Ovary (tissue), 9 donors: Measurements from ENCODE around the gene KRT78. TPM values are rescaled to one million over a fixed set of nuclear protein-coding genes. Genes with fewer than 3 reads are reported as not detected.
"Not testable (repeated sequence)": the region's sequence is repeated elsewhere in the genome, so short reads cannot be mapped to it uniquely, and the experiment has no call there.

Experiments used
- DNase-seq, 5 donors: peaks; one replicate each; pipeline ENCODE4 v3.0.0-alpha.2; 2019 to 2020
- H3K27ac ChIP-seq, 2 donors: fragments of 200-600 bp; one replicate each; pipeline versions ENCODE4 v1.5.1 to v1.8.0; 2019 to 2022
- H3K27me3 ChIP-seq: fragments of 200-600 bp; one replicate; pipeline ENCODE4 v1.8.0; 2022
- H3K36me3 ChIP-seq: fragments of 200-600 bp; sonication (generic); one replicate; pipeline ENCODE4 v1.5.1; 2019
- H3K4me1 ChIP-seq: one replicate; pipeline ENCODE4 v1.8.1; 2013; ENCODE audit warnings: mild to moderate bottlenecking, moderate library complexity; ENCODE audit not compliant: insufficient read depth
- H3K4me3 ChIP-seq: fragments of 200-600 bp; sonication (generic); one replicate; pipeline ENCODE4 v1.5.1; 2017
- H3K9me3 ChIP-seq, 2 donors: fragments of 200-600 bp in 1 of 2; sonication (generic) in 1 of 2; one replicate each; pipeline versions ENCODE4 v1.5.1 to v1.8.1; 2013 to 2019; ENCODE audit warnings: mild to moderate bottlenecking in 1 of 2, moderate library complexity in 1 of 2
- CTCF ChIP-seq, 3 donors: fragments of 450-650 bp in 2 of 3; fragments of 200-600 bp in 1 of 3; IDR thresholded peaks; one replicate each; pipeline versions ENCODE4 v1.5.1 to v1.8.0; 2016 to 2022; ENCODE audit warnings: antibody characterized with exemption in 3 of 3, mild to moderate bottlenecking in 1 of 3
- EP300 ChIP-seq: sonication (generic); formaldehyde crosslinking; IDR thresholded peaks from one replicate; pipeline ENCODE4 v1.6.1; 2017; ENCODE audit warnings: antibody characterized with exemption
- POLR2A ChIP-seq: fragments of 450-650 bp; IDR thresholded peaks from one replicate; pipeline ENCODE4 v1.6.1; 2017; ENCODE audit warnings: antibody characterized with exemption, mild to moderate bottlenecking, moderate library complexity
- WGBS, 3 donors: extraction: QIAGEN DNeasy Blood & Tissue Kit in 1 of 3; methylation state at CpG; one replicate each; pipeline versions ENCODE4 v1.1.5 to v1.1.7; 2013 to 2017; 5-methylcytosine and 5-hydroxymethylcytosine counted together
- intact Hi-C, 4 donors: fragments of 100-400 bp; cut with DNase I; formaldehyde crosslinking; loops; one replicate each; pipeline versions ENCODE4 v1.11.0 to v1.15.1; 2022 to 2023
- polyA plus RNA-seq, 2 donors: library from polyadenylated mRNA; stranded (reverse); fragments of 200-250 nt in 1 of 2; fragments of 350-450 nt in 1 of 2; fragmentation: Illumina TruSeq in 1 of 2; extraction: RNeasy Lipid Tissue Mini Kit (QIAGEN cat#74804) in 1 of 2; gene quantifications; one replicate each; pipeline ENCODE4 v1.2.3, GENCODE V29; 2013 to 2014
- total RNA-seq, 7 donors: library from RNA; depleted of rRNA in 2 of 7; stranded (reverse); fragments of >200 nt in 2 of 7; fragmentation: NEBNext Ultra II Directional in 3 of 7; extraction: Animal tissue kit (Norgen Biotek cat#: 25700) in 3 of 7; gene quantifications; one replicate each; pipeline versions ENCODE4 v1.1.0 to v1.2.4, GENCODE V29; 2016 to 2023
- donor health status: DM: no; HTN: no; CAD: no; lungs with moderate emphysema.
- donor health status: DM: no; HTN: no; CAD: no.
- donor health status: Bipolar disorder and iron deficiency.
- donor health status: DM: yes; HTN: yes; CAD: no.
- donor health status: DM: no; HTN: no; CAD: no.
- donor health status: DM: yes; HTN: yes; CAD: no.

KRT78 gene
- total and polyA plus RNA-seq, 9 donors: 0.46 TPM; not detected in 8

GRCh38 chr12:52860102-52860823 lies 11.5 kb upstream of the KRT78 start:
- TF ChIP-seq POLR2A (no peak), CTCF (IDR thresholded peaks at IDR 0.05) (no peak), EP300 (no peak)
- no peaks in the 10 kb centered on the region for H3K4me1 ChIP-seq
- DNase-seq: no peak
- 58 to 63% (median 63%) methylated on average over 6 of the region's 6 CpGs for WGBS, 3 donors
- H3K27me3 ChIP-seq: no peaks in the 10 kb centered on the region
- no peaks in the 10 kb centered on the region for H3K9me3 ChIP-seq
- intact Hi-C loops: loop anchor here in 1 of 4 donors (10.0 kb wide), 1 partner anchor 475 kb away; the partner anchor contains the start of gene KRT84
- H3K4me3 ChIP-seq: no peak overlapping the region
- no peak overlapping the region for H3K27ac ChIP-seq
- H3K36me3 ChIP-seq: no peaks in the 10 kb centered on the region

GRCh38 chr12:52857500-52857899 lies 8.7 kb upstream of the KRT78 start:
- H3K9me3 ChIP-seq: no peaks in the 10 kb centered on the region
- H3K27me3 ChIP-seq: no peaks in the 10 kb centered on the region
- no peak for DNase-seq
- no peaks in the 10 kb centered on the region for H3K36me3 ChIP-seq
- 88 to 94% (median 93%) methylated on average over 3 of the region's 3 CpGs for WGBS, 3 donors
- H3K4me1 ChIP-seq: no peaks in the 10 kb centered on the region
- intact Hi-C loops: loop anchor here in 1 of 4 donors (5.0 kb wide), 1 partner anchor 285 kb away; the partner anchor contains the start of gene KRT74
- no peak overlapping the region for H3K4me3 ChIP-seq
- H3K27ac ChIP-seq: no peak overlapping the region
- TF ChIP-seq EP300: no peak
- TF ChIP-seq POLR2A: no peak

- Histone ChIP-seq H3K36me3 (no peaks in the 10 kb centered on the region), H3K9me3 (no peaks in the 10 kb centered on the region), H3K4me3 (no peak overlapping the region), H3K4me1 (no peaks in the 10 kb centered on the region), H3K27ac (no peak overlapping the region), H3K27me3 (no peaks in the 10 kb centered on the region)
- no peak for TF ChIP-seq POLR2A
- TF ChIP-seq CTCF (IDR thresholded peaks at IDR 0.05): no peak
- no peak for TF ChIP-seq EP300
- no peak for DNase-seq
- WGBS, 3 donors: 77 to 91% (median 85%) methylated on average over 3 of the region's 3 CpGs
- intact Hi-C loops: loop anchor here in 1 of 4 donors (5.0 kb wide), 1 partner anchor 284 kb away; the partner anchor contains the start of gene KRT74
Measured at GRCh38 chr12:52856787-52857186, 8.0 kb upstream of the KRT78 start.

GRCh38 chr12:52856077-52856476 lies 7.3 kb upstream of the KRT78 start:
- H3K36me3 ChIP-seq: not testable (repeated sequence)
- WGBS, 3 donors: 56 to 90% (median 89%) methylated on average over 2 of the region's 2 CpGs

GRCh38 chr12:52851787-52852186 lies 3.0 kb upstream of the KRT78 start:
- no peak for DNase-seq
- Histone ChIP-seq H3K27ac (no peak overlapping the region), H3K27me3 (no peaks in the 10 kb centered on the region), H3K4me1 (no peaks in the 10 kb centered on the region), H3K36me3 (no peaks in the 10 kb centered on the region), H3K4me3 (no peak overlapping the region), H3K9me3 (no peaks in the 10 kb centered on the region)
- TF ChIP-seq CTCF (IDR thresholded peaks at IDR 0.05) (no peak), EP300 (no peak), POLR2A (no peak)
- intact Hi-C loops: no loop called here

More at GRCh38 chr12:52856077-52856476, 7.3 kb upstream of the KRT78 start:
- not testable (repeated sequence) for DNase-seq, H3K27me3 ChIP-seq, H3K27ac ChIP-seq, H3K4me3 ChIP-seq, H3K9me3 ChIP-seq, H3K4me1 ChIP-seq
- intact Hi-C loops: loop anchor here in 1 of 4 donors (5.0 kb wide), 1 partner anchor 284 kb away; the partner anchor contains the start of gene KRT74
